ENCODE measurements around the gene CHP2.

DNA sequence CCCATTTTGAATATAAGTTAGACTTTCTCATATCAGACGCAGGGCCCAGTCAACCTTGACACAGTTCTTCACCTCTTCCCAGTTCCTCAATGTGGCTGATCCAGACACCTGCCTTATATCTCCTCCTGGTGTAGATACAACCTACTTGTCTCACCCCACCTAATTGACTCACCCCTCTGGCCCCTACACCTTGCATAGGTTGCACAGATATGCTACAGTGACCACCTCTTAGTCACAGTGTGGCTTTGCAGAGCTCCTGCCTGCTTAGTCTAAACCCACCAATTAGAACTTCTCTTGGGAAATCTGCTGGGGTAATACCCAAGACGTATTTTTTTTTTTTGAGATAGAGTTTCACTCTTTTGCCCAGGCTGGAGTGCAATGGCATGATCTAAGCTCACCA, 16.8 kb downstream of the CHP2 start:
- TF ChIP-seq, protein P1, sequence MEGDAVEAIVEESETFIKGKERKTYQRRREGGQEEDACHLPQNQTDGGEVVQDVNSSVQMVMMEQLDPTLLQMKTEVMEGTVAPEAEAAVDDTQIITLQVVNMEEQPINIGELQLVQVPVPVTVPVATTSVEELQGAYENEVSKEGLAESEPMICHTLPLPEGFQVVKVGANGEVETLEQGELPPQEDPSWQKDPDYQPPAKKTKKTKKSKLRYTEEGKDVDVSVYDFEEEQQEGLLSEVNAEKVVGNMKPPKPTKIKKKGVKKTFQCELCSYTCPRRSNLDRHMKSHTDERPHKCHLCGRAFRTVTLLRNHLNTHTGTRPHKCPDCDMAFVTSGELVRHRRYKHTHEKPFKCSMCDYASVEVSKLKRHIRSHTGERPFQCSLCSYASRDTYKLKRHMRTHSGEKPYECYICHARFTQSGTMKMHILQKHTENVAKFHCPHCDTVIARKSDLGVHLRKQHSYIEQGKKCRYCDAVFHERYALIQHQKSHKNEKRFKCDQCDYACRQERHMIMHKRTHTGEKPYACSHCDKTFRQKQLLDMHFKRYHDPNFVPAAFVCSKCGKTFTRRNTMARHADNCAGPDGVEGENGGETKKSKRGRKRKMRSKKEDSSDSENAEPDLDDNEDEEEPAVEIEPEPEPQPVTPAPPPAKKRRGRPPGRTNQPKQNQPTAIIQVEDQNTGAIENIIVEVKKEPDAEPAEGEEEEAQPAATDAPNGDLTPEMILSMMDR (IDR thresholded peaks at IDR 0.05): no peak
- no peak for TF ChIP-seq POLR2A (IDR thresholded peaks at IDR 0.05)
- no peak for TF ChIP-seq POLR2AphosphoS5 (IDR thresholded peaks at IDR 0.05)
- no peak for TF ChIP-seq EP300 (IDR thresholded peaks at IDR 0.05)
